Measurements from ENCODE around the gene MMEL1.

Gene MMEL1

DNA sequence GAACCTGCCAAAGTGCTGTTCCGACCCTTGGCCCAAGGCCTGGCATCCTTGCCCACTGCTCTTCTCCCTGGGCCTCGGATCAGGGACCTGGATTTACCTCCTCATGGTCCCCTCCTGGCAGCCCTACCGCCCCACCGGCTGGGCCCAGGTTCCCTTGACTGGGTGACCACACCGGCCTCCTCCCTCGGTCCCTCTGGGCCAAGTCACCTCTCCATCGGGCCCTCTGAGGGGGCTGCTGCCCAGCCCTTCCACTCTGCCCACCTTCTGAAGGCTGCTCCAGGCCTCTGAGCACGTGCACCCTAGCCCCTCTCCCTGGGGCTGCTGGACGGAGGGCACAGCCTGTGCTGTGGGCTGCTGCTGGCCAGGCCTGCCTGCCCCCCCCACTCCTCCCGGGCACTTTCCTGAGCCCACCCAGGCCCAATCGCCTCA, 9.3 kb upstream of the MMEL1 start:
- DNase-seq, result no peak

DNA sequence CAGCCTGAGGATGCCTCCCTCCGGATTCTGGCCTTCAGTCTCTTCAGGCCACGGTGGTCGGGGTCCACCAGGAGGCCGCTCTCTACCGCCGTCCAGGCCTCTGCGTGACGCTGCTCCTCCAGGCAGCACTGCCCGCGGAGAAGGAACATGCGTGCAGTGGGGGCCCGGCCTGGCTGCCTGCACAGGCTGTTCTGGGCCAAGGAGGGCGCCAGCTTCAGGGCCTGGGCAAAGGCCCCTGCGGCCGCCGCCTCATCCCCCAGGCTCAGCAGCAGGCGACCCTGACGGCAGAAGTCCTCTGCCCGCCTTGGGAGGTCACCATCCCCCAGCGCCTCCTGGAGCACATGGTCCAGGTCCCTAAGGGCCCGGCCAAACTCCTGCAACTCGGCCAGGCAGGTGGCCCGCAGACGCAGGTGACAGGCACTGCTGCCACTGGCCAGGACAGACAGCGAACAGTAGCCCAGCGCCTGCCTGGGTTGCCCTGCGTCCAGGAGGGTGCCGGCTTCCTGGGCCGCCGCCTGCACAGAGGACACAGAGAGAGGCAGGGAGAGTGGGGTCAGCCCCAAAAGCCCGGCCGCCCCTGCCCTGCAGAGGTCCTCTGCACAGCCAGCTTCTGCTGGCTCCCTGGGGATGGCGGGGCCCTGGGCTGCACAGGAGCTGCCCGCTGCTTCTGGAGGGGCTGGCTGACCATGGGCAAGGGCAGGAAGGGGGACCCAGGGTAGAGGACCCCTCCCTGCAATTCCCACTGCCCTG, 8.7 kb upstream of the MMEL1 start:
- no peak for DNase-seq

DNA sequence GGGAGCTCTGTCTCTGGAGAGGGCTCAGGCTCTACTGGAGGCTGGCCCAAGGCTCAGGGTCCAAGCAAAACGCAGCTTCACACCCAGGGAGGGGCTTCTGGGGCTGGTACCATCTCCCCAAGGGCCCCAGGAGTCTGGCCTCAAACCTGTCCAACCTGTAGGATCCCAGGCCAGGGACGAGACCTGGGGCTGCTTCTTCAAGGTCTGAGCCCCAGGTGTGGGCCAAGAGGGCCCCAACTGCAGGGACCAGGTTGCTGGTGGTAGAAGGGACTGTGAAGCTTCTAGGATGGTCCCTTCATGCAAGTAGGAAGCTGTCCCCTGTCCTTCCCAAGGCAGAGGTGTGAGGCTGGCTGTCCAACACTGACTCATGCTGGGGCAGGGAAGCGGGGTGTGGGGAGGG, 7.8 kb upstream of the MMEL1 start:
- DNase-seq, result no peak

DNA sequence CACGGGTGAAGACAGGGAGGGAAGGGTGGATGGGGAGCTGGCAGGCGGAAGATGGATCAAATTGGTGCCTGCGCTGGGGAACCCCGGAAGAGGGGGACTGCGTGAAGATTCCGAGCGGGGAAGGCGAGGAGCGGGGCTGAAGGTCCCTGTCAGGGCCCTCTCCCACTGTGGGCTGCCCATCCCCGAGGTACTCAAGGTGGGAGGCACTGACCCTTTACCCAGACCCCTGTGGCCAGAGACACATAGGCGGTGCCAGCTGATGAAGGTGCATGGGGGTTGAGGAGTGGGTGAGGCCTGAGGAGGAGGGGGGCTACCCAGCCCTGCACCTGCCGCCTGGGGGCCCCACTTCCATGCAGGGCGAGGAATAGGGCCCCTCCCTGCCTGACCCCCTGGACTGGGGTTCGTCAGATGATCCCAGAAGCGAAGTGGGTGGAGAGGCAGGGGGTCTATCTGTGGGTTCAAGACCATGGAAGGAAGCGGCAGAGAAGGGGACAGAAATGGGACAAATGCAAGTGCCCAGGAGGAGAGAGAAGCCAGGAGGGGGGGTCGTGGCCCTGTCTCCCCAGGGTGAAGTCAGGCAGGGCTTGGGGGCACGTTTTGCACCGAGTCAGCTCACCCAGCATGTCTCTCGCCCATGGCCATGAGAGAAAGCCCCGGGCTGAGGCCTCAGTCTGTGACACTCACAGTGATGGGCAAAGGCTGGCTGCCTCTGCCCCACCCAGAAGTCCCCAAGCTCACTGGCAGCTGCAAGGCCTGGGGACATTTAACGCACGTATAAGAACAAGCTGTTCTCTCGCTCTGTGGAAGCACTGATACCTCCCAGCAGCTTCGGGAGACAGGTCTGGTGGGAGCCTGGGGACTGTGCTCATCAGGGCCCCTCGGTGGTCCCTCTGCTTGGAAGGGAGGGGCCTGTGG, 7.0 kb upstream of the MMEL1 start:
- DNase-seq, result no peak

DNA sequence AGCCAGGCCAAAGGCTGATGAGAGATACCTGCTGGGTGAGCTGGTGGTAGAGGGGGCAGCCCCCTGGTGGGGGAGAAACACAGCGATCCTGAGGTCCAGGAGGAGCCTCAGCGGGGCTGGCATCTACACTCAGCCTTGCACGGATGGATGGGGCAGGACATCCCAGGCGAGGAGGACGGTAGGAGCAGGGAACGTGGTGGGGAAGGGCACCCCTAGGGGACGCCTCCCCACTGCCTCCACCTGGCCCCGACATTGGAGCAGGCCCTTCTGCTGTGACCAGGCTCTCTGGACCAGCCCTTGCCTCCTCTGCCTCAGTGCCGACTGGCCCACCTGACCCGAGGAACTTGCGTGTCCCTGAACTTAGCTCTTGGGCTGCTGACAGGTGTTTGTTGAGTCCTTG, 6.4 kb upstream of the MMEL1 start:
- no peak for DNase-seq

DNA sequence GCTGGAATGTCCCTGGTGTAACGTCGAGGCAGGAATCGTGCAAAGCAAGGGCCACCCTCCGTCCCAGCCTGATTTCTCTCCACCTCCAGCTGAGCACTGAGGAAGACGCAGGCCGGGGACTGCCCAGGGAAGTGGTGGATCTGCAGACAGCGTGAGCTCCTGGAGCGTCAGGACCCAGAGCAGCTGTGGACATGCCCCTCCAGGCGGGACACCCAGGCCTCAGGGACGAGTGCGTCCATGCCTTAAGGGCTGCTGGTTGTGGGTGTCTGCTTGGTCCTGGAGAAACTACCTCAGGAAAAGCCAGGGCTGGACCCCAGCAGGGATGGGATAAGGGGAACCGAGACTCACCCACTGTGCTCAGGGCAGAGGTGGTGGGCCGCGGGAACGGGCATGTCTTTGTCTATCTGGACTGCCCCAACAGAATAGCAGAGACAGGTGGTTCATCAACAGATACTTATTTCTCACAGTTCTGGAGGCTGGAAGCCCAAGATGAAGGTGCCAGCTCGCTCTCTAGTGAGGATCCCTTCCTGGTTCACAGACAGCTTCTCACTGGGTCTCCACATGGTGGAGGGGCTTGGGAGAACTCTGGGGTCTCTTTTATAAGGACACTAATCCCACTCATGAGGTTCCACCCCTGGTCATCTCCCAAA, 5.8 kb upstream of the MMEL1 start:
- DNase-seq, result no peak

DNA sequence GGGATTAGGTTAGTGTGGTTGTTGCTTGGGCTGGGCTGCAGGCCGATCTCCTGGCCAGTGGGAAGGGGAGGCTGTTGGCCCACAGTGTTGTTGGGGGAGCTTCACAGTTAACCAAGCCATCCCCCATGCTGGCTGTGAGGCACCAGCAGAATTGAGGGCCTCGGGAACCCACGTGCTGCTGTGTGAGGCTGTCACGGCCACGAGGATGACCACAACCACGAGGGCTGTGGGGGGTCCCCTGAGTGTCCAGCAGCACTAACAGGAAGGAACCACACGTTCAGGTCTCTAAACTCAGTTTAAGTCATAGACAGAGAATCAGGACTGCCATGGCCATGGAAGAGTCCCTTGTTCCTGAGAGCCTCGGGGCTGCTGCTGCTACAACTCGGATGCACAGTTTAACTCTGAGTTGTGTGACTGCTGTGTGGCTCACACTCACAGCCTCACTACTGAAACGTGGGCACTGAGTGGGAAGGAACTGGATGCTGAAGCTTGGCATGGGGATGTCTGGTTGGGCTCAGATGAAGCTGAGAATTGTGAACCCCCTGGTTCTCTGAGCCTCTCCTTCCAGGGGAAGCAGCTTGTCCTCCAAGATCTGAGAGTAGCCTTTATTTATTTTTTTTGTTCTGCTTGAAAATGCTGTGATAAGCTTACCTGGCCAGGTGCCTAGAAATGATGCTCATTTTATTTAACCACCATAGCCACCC, 4.8 kb upstream of the MMEL1 start:
- no peak for DNase-seq

DNA sequence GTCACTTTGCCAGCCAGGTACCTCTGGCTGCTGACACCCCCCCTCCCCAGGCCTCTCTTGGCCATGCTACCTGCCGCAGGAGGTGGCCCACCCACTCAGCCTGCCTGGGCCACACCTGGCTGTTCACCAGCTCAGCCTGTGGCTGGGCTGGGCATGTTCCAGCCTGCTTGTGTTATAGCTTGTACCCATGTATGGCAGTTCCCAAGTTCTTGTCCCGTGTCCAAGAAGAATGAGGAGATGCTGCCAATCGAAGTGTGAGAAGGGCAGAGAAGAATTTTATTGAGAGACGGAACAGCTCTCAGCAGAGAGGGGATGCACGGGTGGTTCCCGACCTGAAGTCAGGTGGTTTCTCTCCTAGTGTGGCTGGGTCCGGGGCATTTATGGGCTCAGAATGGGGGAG, 3.9 kb upstream of the MMEL1 start:
- no peak for DNase-seq

DNA sequence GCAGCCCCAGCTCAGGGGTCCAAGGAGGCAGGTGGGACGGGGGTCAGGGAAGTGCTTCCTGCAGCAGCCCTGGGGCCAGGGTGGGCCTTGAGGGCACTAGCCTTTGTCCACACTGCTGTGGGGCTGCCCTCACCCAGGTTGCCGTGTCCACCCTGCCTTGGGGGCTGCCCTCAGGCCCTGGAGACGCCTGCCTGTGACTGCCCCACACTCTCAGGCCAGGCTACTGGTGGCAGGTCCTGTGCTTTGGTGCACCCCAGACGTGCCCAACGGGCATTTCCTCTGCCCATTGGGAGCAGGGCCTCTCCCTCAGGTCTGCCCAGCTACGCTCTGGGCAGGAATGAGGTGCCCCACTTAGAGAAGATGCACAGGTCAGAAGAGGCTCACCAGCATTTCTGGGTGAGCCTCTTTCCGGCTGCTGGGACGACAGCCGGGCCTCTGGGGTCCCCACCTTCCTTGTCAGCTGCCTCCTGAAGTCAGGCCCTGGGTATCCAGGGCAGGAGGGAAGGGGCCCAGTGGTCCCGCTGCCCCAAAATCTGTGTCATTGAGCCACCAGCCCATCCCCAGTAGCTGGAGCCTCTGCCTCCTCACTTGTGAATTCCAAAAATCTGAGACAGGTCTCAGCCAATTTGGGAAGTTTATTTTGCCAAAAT, 2.7 kb upstream of the MMEL1 start:
- no peak for DNase-seq

DNA sequence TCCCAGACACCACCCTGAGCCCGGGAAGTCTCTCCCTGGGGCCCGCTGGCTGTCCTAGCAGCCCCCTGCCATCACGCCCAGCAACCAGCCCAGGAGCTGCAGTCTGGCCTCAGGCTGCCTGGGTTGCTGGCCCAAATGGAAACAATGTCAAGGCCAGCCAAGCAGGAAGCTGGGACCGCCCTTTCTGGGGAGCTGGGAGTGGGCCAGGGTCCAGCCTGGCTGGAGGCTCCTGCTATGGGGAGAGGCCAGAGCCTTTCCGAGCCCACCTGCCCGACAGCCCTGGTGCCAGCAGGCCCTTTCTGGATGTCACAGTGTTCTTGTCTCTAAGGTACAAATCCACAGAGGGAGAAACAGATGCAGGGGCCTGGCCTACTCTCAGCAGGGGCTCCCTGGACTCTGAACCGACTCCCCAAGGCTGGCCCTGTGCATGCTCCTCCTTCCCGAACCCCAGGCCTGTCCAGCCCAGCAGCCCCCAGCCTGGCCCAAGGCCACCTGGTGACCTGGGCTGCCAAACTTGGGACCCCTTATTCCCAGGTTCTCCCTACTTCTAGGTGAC, 1.2 kb upstream of the MMEL1 start:
- DNase-seq, result no peak

DNA sequence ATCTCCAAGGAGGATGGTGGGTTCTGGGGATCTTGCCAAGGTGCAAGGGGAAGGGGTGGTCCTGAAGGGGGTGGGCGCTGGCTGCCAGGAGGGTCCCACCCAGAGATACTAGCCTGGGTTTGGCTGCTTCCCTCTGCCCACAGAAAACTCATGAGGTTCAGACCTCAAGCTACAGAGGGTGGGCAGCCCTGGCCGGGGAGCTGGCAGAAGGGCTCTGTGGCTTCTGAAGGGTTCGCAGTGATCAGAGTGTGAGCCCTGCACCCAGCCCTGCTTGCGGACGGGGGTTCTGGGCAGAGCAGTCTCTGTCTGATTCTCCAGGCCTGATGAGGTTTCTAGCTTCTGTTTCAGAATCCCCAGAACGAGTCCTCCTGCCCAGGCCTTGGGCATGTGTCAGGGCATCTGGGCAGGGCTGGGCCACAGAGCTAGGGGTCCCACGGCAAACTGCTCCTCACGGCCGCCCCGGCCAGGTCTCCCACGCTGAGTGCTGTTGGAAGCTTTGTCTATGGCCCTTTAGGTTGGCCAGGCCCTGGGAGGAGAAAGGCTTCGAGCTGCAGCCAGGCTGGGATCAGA, 635 bp upstream of the MMEL1 start:
- DNase-seq, result no peak

DNA sequence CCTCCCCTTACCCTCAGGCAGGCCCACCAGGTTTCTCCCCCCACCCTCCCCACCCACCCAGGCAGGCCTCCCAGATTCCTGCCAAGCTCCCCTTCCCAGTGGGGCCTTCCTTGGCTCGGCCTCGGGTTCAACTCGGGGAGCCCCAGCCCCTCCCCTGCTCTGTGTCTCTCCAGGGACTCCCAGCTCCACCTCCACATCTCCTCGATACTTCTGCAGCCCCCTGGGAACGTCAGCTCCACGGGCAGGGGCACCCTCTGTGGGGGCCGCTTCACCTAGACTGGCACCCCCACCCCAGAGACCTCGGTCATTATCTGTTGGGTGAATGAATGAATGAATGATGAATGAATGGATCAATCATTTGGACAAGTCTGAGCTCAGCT, 775 bp downstream of the MMEL1 start:
- DNase-seq, result no peak

DNA sequence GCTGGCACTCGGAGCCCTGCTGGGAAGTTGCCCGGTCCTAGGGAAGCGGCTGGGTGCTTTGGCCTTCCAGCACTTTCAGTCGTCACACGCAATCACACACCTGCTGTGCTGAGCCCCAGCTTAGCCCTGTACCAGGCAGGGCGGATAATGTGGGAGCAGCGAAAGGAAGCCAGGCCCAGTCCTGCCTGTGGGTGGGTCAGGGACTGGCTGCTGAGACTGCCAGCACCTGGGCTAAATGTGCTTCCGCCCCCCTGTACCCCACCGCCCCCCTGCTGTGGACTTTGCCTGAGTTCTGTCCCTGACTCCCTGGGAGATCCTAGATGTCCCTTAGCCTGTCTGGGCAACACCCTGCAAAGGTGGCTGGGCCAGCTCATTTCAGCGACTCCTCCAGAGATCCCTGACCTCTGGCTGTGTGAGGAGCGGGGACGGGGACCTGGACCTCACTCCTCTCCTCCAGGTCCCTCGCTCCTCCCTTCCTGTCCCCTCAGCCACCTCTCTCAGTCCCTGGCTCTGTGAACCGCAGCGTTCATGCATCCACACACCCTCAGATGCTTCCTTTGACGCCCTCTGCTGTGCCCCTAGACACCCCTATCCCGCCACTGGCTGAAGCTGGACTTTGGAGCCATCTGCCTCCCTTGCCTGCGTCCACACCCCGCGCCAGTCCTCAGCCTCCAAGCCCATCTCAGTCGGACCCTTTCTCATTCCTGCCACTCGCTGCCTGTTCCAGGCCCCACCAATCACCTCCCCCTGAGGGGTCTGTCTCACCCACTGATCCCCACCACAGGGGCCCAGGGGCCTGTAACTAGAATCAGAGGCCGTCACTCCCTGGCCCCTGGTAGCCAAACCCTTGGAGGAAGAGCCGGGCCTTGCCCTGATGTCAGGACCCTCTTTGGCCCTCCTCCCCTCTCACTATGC, 1.4 kb downstream of the MMEL1 start:
- DNase-seq, result no peak

DNA sequence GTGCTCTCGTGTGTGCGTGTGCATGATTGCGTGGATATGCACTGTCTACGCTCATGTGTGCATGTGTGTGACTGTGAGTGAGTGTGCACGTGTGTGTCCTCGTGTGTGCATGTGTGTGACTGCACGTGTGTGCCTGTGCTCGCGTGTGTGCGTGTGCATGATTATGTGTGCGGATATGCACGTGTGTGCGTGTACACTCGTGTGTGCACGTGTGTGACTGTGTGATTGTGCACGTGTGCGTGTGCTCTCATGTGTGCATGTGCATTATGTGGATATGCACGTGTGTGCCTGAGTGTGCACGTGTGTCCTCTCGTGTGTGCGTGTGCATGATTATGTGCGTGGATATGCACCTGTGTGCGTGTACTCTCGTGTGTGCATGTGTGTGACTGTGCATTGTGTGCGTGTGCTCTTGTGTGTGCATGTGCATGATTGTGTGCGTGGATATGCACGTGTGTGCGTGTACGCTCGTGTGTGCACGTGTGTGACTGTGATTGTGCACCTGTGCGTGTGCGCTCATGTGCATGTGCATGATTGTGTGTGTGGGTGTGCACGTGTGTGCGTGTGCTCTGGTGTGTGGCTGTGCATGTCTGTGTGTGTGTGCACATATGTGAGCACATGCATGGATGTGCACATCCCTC, 2.2 kb downstream of the MMEL1 start:
- no peak for DNase-seq

DNA sequence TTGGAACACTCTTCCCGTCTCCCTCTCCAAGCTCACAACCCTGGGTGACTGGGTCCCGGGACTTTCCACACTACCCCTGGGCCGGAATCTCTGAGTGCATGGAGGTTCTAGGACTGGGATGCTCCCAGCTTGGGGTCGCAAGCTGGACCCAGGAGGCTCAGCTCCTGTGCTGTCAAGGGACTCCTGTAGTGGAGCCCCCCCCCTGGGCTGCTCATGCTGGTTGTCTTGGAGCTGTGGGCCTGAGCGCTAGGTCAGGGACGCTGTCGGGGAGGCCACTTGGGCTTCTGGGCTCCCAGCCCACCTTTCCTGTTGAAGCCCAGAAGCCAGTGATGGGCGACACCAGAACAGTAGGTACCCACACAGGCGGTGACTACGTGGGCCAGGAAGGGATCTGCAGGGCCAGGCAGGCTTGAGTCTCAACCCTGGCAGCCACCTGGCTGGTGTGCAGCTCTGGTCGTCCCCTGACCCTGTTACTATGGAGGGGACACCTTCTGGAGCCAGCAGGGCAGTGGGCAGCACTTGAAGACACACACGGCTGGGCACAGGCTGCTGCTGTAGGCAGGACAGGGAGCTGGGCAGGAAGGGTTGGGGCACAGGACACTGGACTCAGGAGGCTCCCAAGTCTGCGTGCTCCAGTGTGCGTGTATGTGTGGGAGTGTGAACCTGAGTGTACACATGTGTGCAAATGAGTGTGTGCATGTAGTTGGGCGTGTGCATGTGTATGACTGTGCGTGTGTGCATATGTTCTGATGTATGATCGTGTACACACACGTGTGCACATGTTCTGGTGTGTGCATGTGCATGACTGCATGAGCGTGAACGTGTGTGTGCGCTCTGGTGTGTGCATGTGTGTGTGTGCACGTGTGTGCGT, 3.0 kb downstream of the MMEL1 start:
- DNase-seq, result no peak

DNA sequence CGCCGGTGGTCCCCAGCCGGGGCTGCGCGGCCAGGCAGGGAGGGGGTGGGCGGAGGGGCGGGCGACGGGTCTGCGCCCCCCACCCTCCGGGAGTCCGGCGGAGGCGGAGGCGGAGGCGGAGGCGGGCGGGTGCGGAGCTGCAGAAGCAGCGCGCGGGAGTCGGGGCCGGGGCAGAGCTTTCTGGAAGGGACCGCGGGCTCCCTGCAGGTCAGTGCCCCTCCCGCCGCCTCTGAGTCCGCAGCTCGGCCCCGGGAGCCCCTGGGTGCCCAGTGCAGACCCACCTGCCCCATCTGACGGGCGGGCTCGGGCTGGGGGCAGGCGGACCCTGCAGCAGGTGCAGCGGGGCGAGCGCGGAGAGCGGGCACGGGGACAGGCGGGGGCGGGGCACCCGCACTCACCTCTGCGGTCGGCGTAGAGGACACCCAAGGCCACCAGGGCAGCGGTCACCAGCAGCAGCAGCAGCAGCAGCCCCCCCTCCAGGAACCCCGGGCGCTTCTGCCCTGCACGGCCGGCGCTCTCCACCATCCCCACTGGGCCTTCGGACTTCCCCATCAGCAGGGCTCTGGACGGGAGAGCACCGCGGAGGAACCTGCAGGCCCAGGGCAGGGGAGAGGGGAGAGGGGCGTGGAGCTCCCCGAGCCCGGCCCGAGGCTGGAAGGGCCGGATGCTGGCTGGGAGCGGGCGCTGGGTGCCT, 3.7 kb downstream of the MMEL1 start:
- DNase-seq, result no peak

DNA sequence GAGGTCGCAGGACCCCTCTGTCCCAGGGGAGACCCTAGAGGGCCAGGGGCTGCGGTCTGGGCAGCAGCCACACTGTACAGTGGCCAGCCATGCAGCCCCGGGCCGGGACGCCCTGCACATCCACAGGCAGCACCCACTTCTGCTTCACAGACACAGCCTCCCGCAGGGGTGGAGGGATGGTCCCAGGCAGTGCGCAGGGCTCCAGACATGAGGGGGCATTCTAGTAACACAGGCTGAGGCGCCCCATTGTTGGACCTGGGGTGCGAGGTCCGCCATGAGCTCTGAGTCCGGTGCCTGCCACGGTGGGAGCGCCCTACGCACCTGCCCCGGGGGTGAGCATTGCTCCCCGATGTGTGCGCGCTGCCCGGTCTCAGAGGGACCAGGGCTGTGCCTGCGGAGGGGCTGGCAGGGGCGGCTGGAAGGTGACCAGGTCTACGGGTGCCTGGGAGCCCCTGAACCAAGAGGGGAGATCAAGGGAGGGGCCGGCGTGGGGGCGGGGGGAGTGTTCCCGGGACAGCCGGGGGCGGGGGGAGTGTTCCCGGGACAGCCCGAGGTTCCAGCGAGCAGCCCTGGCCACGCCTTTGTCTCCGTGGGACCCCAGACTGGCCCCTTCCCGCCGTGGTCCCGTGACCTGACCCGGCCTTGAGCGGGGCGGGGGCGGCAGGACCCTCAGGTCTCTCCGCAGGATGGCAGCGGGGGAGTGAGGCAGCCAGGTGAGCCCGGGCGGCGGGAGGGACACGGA, 4.5 kb downstream of the MMEL1 start:
- no peak for DNase-seq

DNA sequence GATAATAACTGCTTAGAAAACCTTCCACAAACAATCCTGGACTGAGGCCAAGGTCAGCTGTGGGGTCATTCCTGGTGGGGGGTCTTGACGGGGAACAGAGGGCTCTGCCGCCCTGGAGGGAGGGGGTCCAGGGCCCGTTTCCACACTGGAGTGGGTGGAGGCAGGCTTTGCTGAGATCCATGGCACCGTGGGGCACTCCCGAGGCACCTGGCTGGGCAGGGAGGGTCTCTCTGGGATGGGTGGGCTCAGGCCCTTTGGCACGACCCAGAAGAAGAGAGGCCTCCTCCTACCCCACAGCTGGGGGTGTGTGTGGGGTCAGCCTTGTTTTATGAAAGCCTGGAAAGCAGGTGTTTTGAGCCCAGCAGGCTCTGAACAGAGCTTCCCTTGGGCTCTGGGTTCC, 5.1 kb downstream of the MMEL1 start:
- DNase-seq, result no peak
